ENCODE data around the gene CALML5. TPM values are rescaled to one million over a fixed set of nuclear protein-coding genes. Genes with fewer than 3 reads are reported as not detected.
A peak's percentile ranks its signal among the peaks of the same experiment; 100 is the strongest.

The CALML5 gene
- total RNA-seq, 4 donors from 2014 or later: not detected

GRCh38 chr10:5545778-5546710 lies 46.7 kb upstream of the CALML5 start:
- H3K4me3 ChIP-seq (replicated peaks in 1 of 3): no peak overlapping the region
- intact Hi-C loops (cut with DNase I): no loop called here
- no peaks in the 10 kb centered on the region for H3K27me3 ChIP-seq
- H3K9me3 ChIP-seq: no peaks in the 10 kb centered on the region
- H3K27ac ChIP-seq: peak overlapping the region; percentile 92 to 95 (median 94)
- H3K36me3 ChIP-seq: no peaks in the 10 kb centered on the region
- DNase-seq: peak; percentile 84 to 91
- TF ChIP-seq CTCF (IDR thresholded peaks at IDR 0.05) (no peak), POLR2A (IDR thresholded peaks at IDR 0.05) (peak in 1 of 2 donors; percentile 42)
- WGBS, 2 donors: 16 to 25% methylated on average over 17 to 19 of the region's 23 CpGs
- peaks cover 51 to 55% of the 10 kb centered on the region in 2 donors for H3K4me1 ChIP-seq

GRCh38 chr10:5545426-5545777 lies 46.0 kb upstream of the CALML5 start:
- TF ChIP-seq POLR2A (IDR thresholded peaks at IDR 0.05): no peak
- no peak for TF ChIP-seq CTCF (IDR thresholded peaks at IDR 0.05)
- H3K27me3 ChIP-seq: no peaks in the 10 kb centered on the region
- intact Hi-C loops (cut with DNase I): no loop called here
- no peaks in the 10 kb centered on the region for H3K36me3 ChIP-seq
- no peak overlapping the region for H3K4me3 ChIP-seq (replicated peaks in 1 of 3)
- H3K4me1 ChIP-seq: peaks cover 45 to 48% of the 10 kb centered on the region in 2 donors
- H3K9me3 ChIP-seq: no peaks in the 10 kb centered on the region
- 82 to 100% methylated on average over 1 to 2 of the region's 2 CpGs for WGBS, 2 donors
- no peak for DNase-seq
- peak overlapping the region; percentile 92 to 95 (median 94) for H3K27ac ChIP-seq

- H3K4me3 ChIP-seq (replicated peaks in 1 of 3): no peak overlapping the region
- DNase-seq: peak in 1 of 2 donors; percentile 2
- peak overlapping the region; percentile 92 to 95 (median 94) for H3K27ac ChIP-seq
- peaks cover 45% of the 10 kb centered on the region in 2 donors for H3K4me1 ChIP-seq
- intact Hi-C loops (cut with DNase I): no loop called here
- H3K9me3 ChIP-seq: no peaks in the 10 kb centered on the region
- WGBS, 2 donors: 100% methylated on average over 1 of the region's 1 CpG
- TF ChIP-seq POLR2A (IDR thresholded peaks at IDR 0.05): no peak
- no peak for TF ChIP-seq CTCF (IDR thresholded peaks at IDR 0.05)
- H3K27me3 ChIP-seq: no peaks in the 10 kb centered on the region
- H3K36me3 ChIP-seq: no peaks in the 10 kb centered on the region
Observed at GRCh38 chr10:5545011-5545410, 45.6 kb upstream of the CALML5 start.

GRCh38 chr10:5544216-5544805 lies 44.9 kb upstream of the CALML5 start:
- Histone ChIP-seq H3K36me3 (no peaks in the 10 kb centered on the region), H3K27ac (no peak overlapping the region), H3K4me1 (peaks cover 43 to 45% of the 10 kb centered on the region in 2 donors), H3K27me3 (no peaks in the 10 kb centered on the region), H3K9me3 (no peaks in the 10 kb centered on the region), H3K4me3 (replicated peaks in 1 of 3) (no peak overlapping the region)
- WGBS, 2 donors: 88 to 91% methylated on average over 6 of the region's 6 CpGs
- no peak for DNase-seq
- intact Hi-C loops (cut with DNase I): no loop called here
- TF ChIP-seq POLR2A (IDR thresholded peaks at IDR 0.05) (no peak), CTCF (IDR thresholded peaks at IDR 0.05) (no peak)

- Histone ChIP-seq H3K36me3 (no peaks in the 10 kb centered on the region), H3K4me3 (replicated peaks in 1 of 3) (no peak overlapping the region), H3K9me3 (no peaks in the 10 kb centered on the region), H3K27ac (no peak overlapping the region), H3K27me3 (no peaks in the 10 kb centered on the region), H3K4me1 (peaks cover 40 to 42% of the 10 kb centered on the region in 2 donors)
- intact Hi-C loops (cut with DNase I): no loop called here
- 90 to 100% methylated on average over 1 of the region's 1 CpG for WGBS, 2 donors
- TF ChIP-seq POLR2A (IDR thresholded peaks at IDR 0.05): no peak
- no peak for TF ChIP-seq CTCF (IDR thresholded peaks at IDR 0.05)
- no peak for DNase-seq
Observed at GRCh38 chr10:5543623-5544022, 44.3 kb upstream of the CALML5 start.

Measured in thyroid gland (tissue), 4 donors.